Measurements from ENCODE around the gene RPL7A.

Gene RPL7A

GRCh38 chr9:133342570-133342969 lies 5.4 kb upstream of the RPL7A start:
- no peak for TF ChIP-seq CTCF (IDR thresholded peaks at IDR 0.05)
- Histone ChIP-seq H3K4me3 (no peak overlapping the region), H3K27ac (no peak overlapping the region)
- no peak for DNase-seq (ENCODE audit: low spot score)

- no peak overlapping the region for H3K4me3 ChIP-seq
Measured at GRCh38 chr9:133344071-133344470, 3.9 kb upstream of the RPL7A start.

GRCh38 chr9:133344979-133345378 lies 3.0 kb upstream of the RPL7A start:
- Histone ChIP-seq H3K27ac (no peak overlapping the region), H3K4me3 (no peak overlapping the region)
- TF ChIP-seq CTCF (IDR thresholded peaks at IDR 0.05), result no peak
- DNase-seq (ENCODE audit: low spot score), result no peak

More at GRCh38 chr9:133344071-133344470, 3.9 kb upstream of the RPL7A start:
- no peak for DNase-seq (ENCODE audit: low spot score)
- H3K27ac ChIP-seq, result no peak overlapping the region
- no peak for TF ChIP-seq CTCF (IDR thresholded peaks at IDR 0.05)

- Histone ChIP-seq H3K4me3 (no peak overlapping the region), H3K27ac (no peak overlapping the region)
- no peak for DNase-seq (ENCODE audit: low spot score)
- no peak for TF ChIP-seq CTCF (IDR thresholded peaks at IDR 0.05)
Measured at GRCh38 chr9:133345596-133345995, 2.4 kb upstream of the RPL7A start.

GRCh38 chr9:133346021-133346785 lies 1.8 kb upstream of the RPL7A start:
- Histone ChIP-seq H3K27ac (peak overlapping the region in 1 of 2 donors; percentile 96), H3K4me3 (peak overlapping the region; percentile 95)
- DNase-seq (ENCODE audit: low spot score), result no peak
- no peak for TF ChIP-seq CTCF (IDR thresholded peaks at IDR 0.05)

GRCh38 chr9:133347515-133347984 lies 468 bp upstream of the RPL7A start:
- Histone ChIP-seq H3K4me3 (peak overlapping the region; percentile 95), H3K27ac (peak overlapping the region; percentile 78 to 96)
- TF ChIP-seq CTCF (IDR thresholded peaks at IDR 0.05), result no peak
- DNase-seq (ENCODE audit: low spot score), result no peak

Measured in coronary artery (tissue), 2 donors.